ENCODE measurements around the gene ACVR2A.

Gene ACVR2A

GRCh38 chr2:147910990-147911473, 66.2 kb downstream of the ACVR2A start:
- H3K9me3 Mint-ChIP-seq, result no peaks in the 10 kb centered on the region
- no peaks in the 10 kb centered on the region for H3K36me3 Mint-ChIP-seq (ENCODE audit: insufficient read depth)
- H3K27me3 Mint-ChIP-seq, result peaks cover 18% of the 10 kb centered on the region
- H3K4me3 Mint-ChIP-seq, result no peak overlapping the region
- ATAC-seq (replicated peaks; ENCODE audit: extremely low read depth, poor library complexity, severe bottlenecking) (no peak), DNase-seq (ENCODE audit: low spot score in 2 of 2) (no peak)
- H3K27ac Mint-ChIP-seq (ENCODE audit: low read depth), result no peak overlapping the region
- no peaks in the 10 kb centered on the region for H3K4me1 Mint-ChIP-seq

GRCh38 chr2:147913701-147914480, 69.1 kb downstream of the ACVR2A start:
- no peak for DNase-seq (ENCODE audit: low spot score in 2 of 2)

GRCh38 chr2:147916067-147916466, 71.2 kb downstream of the ACVR2A start:
- Mint-ChIP-seq H3K4me1 (no peaks in the 10 kb centered on the region), H3K27ac (ENCODE audit: low read depth) (no peak overlapping the region), H3K27me3 (peaks cover 20% of the 10 kb centered on the region), H3K9me3 (no peaks in the 10 kb centered on the region), H3K36me3 (ENCODE audit: insufficient read depth) (peaks cover 2% of the 10 kb centered on the region), H3K4me3 (no peak overlapping the region)
- DNase-seq (ENCODE audit: low spot score in 2 of 2), result no peak
- ATAC-seq (replicated peaks; ENCODE audit: extremely low read depth, poor library complexity, severe bottlenecking), result no peak

More at GRCh38 chr2:147913701-147914480, 69.1 kb downstream of the ACVR2A start:
- Mint-ChIP-seq H3K27ac (ENCODE audit: low read depth) (no peak overlapping the region), H3K36me3 (ENCODE audit: insufficient read depth) (peaks cover 2% of the 10 kb centered on the region), H3K27me3 (peaks cover 22% of the 10 kb centered on the region), H3K4me1 (no peaks in the 10 kb centered on the region), H3K4me3 (no peak overlapping the region), H3K9me3 (no peaks in the 10 kb centered on the region)
- ATAC-seq (replicated peaks; ENCODE audit: extremely low read depth, poor library complexity, severe bottlenecking), result no peak

GRCh38 chr2:147916723-147917122, 71.9 kb downstream of the ACVR2A start:
- Mint-ChIP-seq H3K27me3 (peaks cover 20% of the 10 kb centered on the region), H3K4me1 (no peaks in the 10 kb centered on the region), H3K4me3 (no peak overlapping the region), H3K9me3 (no peaks in the 10 kb centered on the region), H3K27ac (ENCODE audit: low read depth) (no peak overlapping the region), H3K36me3 (ENCODE audit: insufficient read depth) (peaks cover 2% of the 10 kb centered on the region)
- no peak for DNase-seq (ENCODE audit: low spot score in 2 of 2)
- no peak for ATAC-seq (replicated peaks; ENCODE audit: extremely low read depth, poor library complexity, severe bottlenecking)

GRCh38 chr2:147917161-147917560, 72.3 kb downstream of the ACVR2A start:
- DNase-seq (ENCODE audit: low spot score in 2 of 2), result no peak
- Mint-ChIP-seq H3K27ac (ENCODE audit: low read depth) (no peak overlapping the region), H3K27me3 (peaks cover 20% of the 10 kb centered on the region), H3K4me3 (no peak overlapping the region), H3K36me3 (ENCODE audit: insufficient read depth) (peaks cover 2% of the 10 kb centered on the region), H3K4me1 (no peaks in the 10 kb centered on the region), H3K9me3 (no peaks in the 10 kb centered on the region)
- no peak for ATAC-seq (replicated peaks; ENCODE audit: extremely low read depth, poor library complexity, severe bottlenecking)

- DNase-seq (ENCODE audit: low spot score in 2 of 2) (no peak), ATAC-seq (replicated peaks; ENCODE audit: extremely low read depth, poor library complexity, severe bottlenecking) (no peak)
- no peak overlapping the region for H3K27ac Mint-ChIP-seq (ENCODE audit: low read depth)
- no peaks in the 10 kb centered on the region for H3K36me3 Mint-ChIP-seq (ENCODE audit: insufficient read depth)
- H3K4me1 Mint-ChIP-seq, result no peaks in the 10 kb centered on the region
- H3K9me3 Mint-ChIP-seq, result no peaks in the 10 kb centered on the region
- H3K27me3 Mint-ChIP-seq, result peaks cover 9% of the 10 kb centered on the region
- no peak overlapping the region for H3K4me3 Mint-ChIP-seq
These were observed 79.0 kb downstream of the ACVR2A start for GRCh38 chr2:147923846-147924245.

GRCh38 chr2:147924647-147925046, 79.8 kb downstream of the ACVR2A start:
- Mint-ChIP-seq H3K9me3 (no peaks in the 10 kb centered on the region), H3K4me3 (no peak overlapping the region), H3K27ac (ENCODE audit: low read depth) (no peak overlapping the region), H3K4me1 (no peaks in the 10 kb centered on the region), H3K27me3 (peaks cover under 1% of the 10 kb centered on the region), H3K36me3 (ENCODE audit: insufficient read depth) (peaks cover 1% of the 10 kb centered on the region)
- no peak for DNase-seq (ENCODE audit: low spot score in 2 of 2)
- ATAC-seq (replicated peaks; ENCODE audit: extremely low read depth, poor library complexity, severe bottlenecking), result no peak

- H3K36me3 Mint-ChIP-seq (ENCODE audit: insufficient read depth), result peaks cover 3% of the 10 kb centered on the region
- H3K4me3 Mint-ChIP-seq, result no peak overlapping the region
- H3K27ac Mint-ChIP-seq (ENCODE audit: low read depth), result no peak overlapping the region
- DNase-seq (ENCODE audit: low spot score in 2 of 2) (no peak), ATAC-seq (replicated peaks; ENCODE audit: extremely low read depth, poor library complexity, severe bottlenecking) (no peak)
- H3K9me3 Mint-ChIP-seq, result no peaks in the 10 kb centered on the region
- H3K27me3 Mint-ChIP-seq, result no peaks in the 10 kb centered on the region
- H3K4me1 Mint-ChIP-seq, result no peaks in the 10 kb centered on the region
These were observed 81.1 kb downstream of the ACVR2A start for GRCh38 chr2:147925886-147926285.

- Mint-ChIP-seq H3K9me3 (no peaks in the 10 kb centered on the region), H3K36me3 (ENCODE audit: insufficient read depth) (peaks cover 3% of the 10 kb centered on the region), H3K4me3 (no peak overlapping the region), H3K4me1 (no peaks in the 10 kb centered on the region), H3K27me3 (no peaks in the 10 kb centered on the region), H3K27ac (ENCODE audit: low read depth) (no peak overlapping the region)
- ATAC-seq (replicated peaks; ENCODE audit: extremely low read depth, poor library complexity, severe bottlenecking) (no peak), DNase-seq (ENCODE audit: low spot score in 2 of 2) (no peak)
These were observed 82.3 kb downstream of the ACVR2A start for GRCh38 chr2:147927053-147927588.

- H3K36me3 Mint-ChIP-seq (ENCODE audit: insufficient read depth), result peaks cover 23% of the 10 kb centered on the region
- ATAC-seq (replicated peaks; ENCODE audit: extremely low read depth, poor library complexity, severe bottlenecking) (no peak), DNase-seq (ENCODE audit: low spot score in 2 of 2) (no peak)
- H3K4me1 Mint-ChIP-seq, result no peaks in the 10 kb centered on the region
- H3K27me3 Mint-ChIP-seq, result no peaks in the 10 kb centered on the region
- no peak overlapping the region for H3K27ac Mint-ChIP-seq (ENCODE audit: low read depth)
- no peak overlapping the region for H3K4me3 Mint-ChIP-seq
- no peaks in the 10 kb centered on the region for H3K9me3 Mint-ChIP-seq
These were observed 89.1 kb downstream of the ACVR2A start for GRCh38 chr2:147933931-147934330.

- H3K4me1 Mint-ChIP-seq, result no peaks in the 10 kb centered on the region
- no peaks in the 10 kb centered on the region for H3K27me3 Mint-ChIP-seq
- H3K4me3 Mint-ChIP-seq, result no peak overlapping the region
- H3K36me3 Mint-ChIP-seq (ENCODE audit: insufficient read depth), result peaks cover 20% of the 10 kb centered on the region
- ATAC-seq (replicated peaks; ENCODE audit: extremely low read depth, poor library complexity, severe bottlenecking), result no peak
- DNase-seq (ENCODE audit: low spot score in 2 of 2), result no peak
- H3K27ac Mint-ChIP-seq (ENCODE audit: low read depth), result no peak overlapping the region
- H3K9me3 Mint-ChIP-seq, result no peaks in the 10 kb centered on the region
These were observed 90.2 kb downstream of the ACVR2A start for GRCh38 chr2:147934881-147935620.

GRCh38 chr2:147937744-147938349, 93.0 kb downstream of the ACVR2A start:
- H3K9me3 Mint-ChIP-seq, result no peaks in the 10 kb centered on the region
- no peaks in the 10 kb centered on the region for H3K4me1 Mint-ChIP-seq
- DNase-seq (ENCODE audit: low spot score in 2 of 2) (no peak), ATAC-seq (replicated peaks; ENCODE audit: extremely low read depth, poor library complexity, severe bottlenecking) (no peak)
- no peak overlapping the region for H3K27ac Mint-ChIP-seq (ENCODE audit: low read depth)
- peaks cover 27% of the 10 kb centered on the region for H3K36me3 Mint-ChIP-seq (ENCODE audit: insufficient read depth)
- no peaks in the 10 kb centered on the region for H3K27me3 Mint-ChIP-seq
- no peak overlapping the region for H3K4me3 Mint-ChIP-seq

Data from central memory CD8-positive, alpha-beta T cell (primary cell).